DOHH2 (cell line): ENCODE measurements around the gene HES7.

ENCODE experiments used
- H3F3A ChIP-seq: fragments of 200-600 bp; sonication (generic), shearing (Covaris generic); 2 replicates; pipeline ENCODE4 v1.6.0; 2016; ENCODE audit warnings: antibody characterized with exemption, mild to moderate bottlenecking; ENCODE audit not compliant: control insufficient read depth, insufficient read depth
- H3K27ac ChIP-seq: fragments of 200-600 bp; sonication (generic); 2 replicates; pipeline ENCODE4 v1.5.1; 2014; ENCODE audit warnings: low read depth, mild to moderate bottlenecking, low read length, moderate library complexity
- H3K27me3 ChIP-seq: fragments of 200-600 bp; sonication (generic); 2 replicates; pipeline ENCODE4 v1.6.1; 2014; ENCODE audit warnings: mild to moderate bottlenecking, low read length, mixed read lengths; ENCODE audit not compliant: control insufficient read depth
- H3K36me3 ChIP-seq: fragments of 200-600 bp; sonication (generic); 2 replicates; pipeline ENCODE4 v1.6.1; 2014; ENCODE audit warnings: mild to moderate bottlenecking, low read length, moderate library complexity, mixed read lengths; ENCODE audit not compliant: control insufficient read depth
- H3K4me1 ChIP-seq: fragments of 200-600 bp; sonication (generic); 2 replicates; pipeline ENCODE4 v1.6.1; 2014; ENCODE audit warnings: mild to moderate bottlenecking, low read length, mixed read lengths; ENCODE audit not compliant: control insufficient read depth
- H3K4me2 ChIP-seq: fragments of 200-600 bp; sonication (generic); 2 replicates; pipeline ENCODE4 v1.6.0; 2014; ENCODE audit warnings: mild to moderate bottlenecking, low read length, moderate library complexity
- H3K4me3 ChIP-seq: fragments of 200-600 bp; sonication (generic); 2 replicates; pipeline ENCODE4 v1.5.1; 2014; ENCODE audit warnings: mild to moderate bottlenecking, low read length, mixed read lengths
- H3K79me2 ChIP-seq: fragments of 200-600 bp; sonication (generic); 2 replicates; pipeline ENCODE4 v1.6.1; 2014; ENCODE audit warnings: mild to moderate bottlenecking, low read length, mixed read lengths; ENCODE audit not compliant: control insufficient read depth
- H3K9me2 ChIP-seq: fragments of 200-600 bp; sonication (generic); replicated peaks from 2 replicates; pipeline ENCODE4 v1.6.1; 2014; ENCODE audit warnings: mild to moderate bottlenecking, low read length, mixed read lengths; ENCODE audit not compliant: control insufficient read depth
- H3K9me3 ChIP-seq: fragments of 200-600 bp; sonication (generic); 2 replicates; pipeline ENCODE4 v1.6.1; 2014; ENCODE audit warnings: antibody characterized with exemption, low read length, mixed read lengths; ENCODE audit not compliant: control insufficient read depth, insufficient read depth
- H4K20me1 ChIP-seq: fragments of 200-600 bp; sonication (generic); 2 replicates; pipeline ENCODE4 v1.6.0; 2014; ENCODE audit warnings: low read depth, mild to moderate bottlenecking, antibody characterized with exemption, low read length, moderate library complexity; ENCODE audit not compliant: control insufficient read depth, insufficient read depth
- CTCF ChIP-seq: fragments of 200-600 bp; sonication (generic); IDR thresholded peaks from one replicate; pipeline ENCODE4 v1.5.1; 2014; ENCODE audit warnings: antibody characterized with exemption, mild to moderate bottlenecking, low read depth, low read length; ENCODE audit not compliant: poor library complexity, severe bottlenecking
- EZH2phosphoT487 ChIP-seq: fragments of 200-600 bp; sonication (generic); IDR thresholded peaks from 2 replicates; pipeline ENCODE4 v1.6.1; 2017; ENCODE audit warnings: borderline replicate concordance, mild to moderate bottlenecking, antibody characterized with exemption, low read length, moderate library complexity, mixed read lengths

Gene HES7

DNA sequence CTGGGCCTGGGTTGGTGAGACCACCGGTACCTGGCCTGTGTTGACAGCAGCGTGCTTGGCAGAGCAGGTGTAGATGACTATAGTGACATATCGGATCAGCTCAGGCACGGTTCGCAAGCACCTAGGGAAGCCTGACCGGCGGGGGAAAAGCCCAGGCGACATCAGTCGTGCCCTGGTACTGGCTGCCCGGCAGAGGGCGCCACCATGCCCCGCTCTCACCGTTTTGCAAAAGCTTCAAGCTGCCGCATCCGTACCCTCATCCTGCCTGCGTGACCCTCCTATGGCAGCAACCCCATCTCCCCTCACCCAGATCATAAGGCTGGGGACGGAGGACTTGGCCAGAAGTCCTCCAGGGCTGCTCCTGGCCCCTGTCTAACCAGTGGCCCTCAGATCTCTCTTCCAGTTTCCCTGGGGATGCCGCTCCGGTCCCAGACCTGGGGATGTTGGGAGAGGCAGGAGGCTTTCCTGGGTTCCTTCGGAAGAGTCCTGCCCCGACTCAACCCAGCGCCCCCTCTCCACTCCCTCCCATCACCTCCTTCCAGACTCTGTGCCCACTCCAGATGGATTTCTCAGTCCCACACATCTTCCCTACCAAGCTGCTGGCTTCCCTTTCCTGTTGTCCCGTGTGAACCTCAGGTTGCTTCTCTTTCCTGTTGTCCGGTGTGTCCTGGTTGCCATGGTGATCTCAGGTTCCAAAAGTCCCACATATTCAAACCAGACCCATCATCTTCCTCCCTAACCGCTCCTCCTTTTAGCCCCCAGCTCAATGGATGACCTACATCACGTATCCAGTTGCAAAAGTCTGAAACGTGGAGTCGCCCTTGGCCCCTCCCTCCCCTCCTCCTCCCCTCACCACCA is 50.0 kb downstream of the HES7 start:
- H3K27me3 ChIP-seq = peaks cover 37% of the 10 kb centered on the region
- no peaks in the 10 kb centered on the region for H3K9me2 ChIP-seq
- peak overlapping the region; percentile 34; the same call in 1 of the 2 replicates for H3K4me2 ChIP-seq
- no peak overlapping the region for H3K4me3 ChIP-seq
- H4K20me1 ChIP-seq = no peaks in the 10 kb centered on the region
- H3K36me3 ChIP-seq = no peaks in the 10 kb centered on the region
- peaks cover 8% of the 10 kb centered on the region for H3K4me1 ChIP-seq
- H3K9me3 ChIP-seq = no peaks in the 10 kb centered on the region
- H3K79me2 ChIP-seq = no peaks in the 10 kb centered on the region
- TF ChIP-seq EZH2phosphoT487 (no peak), CTCF (peak; percentile 94)
- H3K27ac ChIP-seq = no peak overlapping the region
- H3F3A ChIP-seq = no peaks in the 10 kb centered on the region

- no peaks in the 10 kb centered on the region for H3F3A ChIP-seq
- no peak for TF ChIP-seq CTCF
- no peak for TF ChIP-seq EZH2phosphoT487
- no peaks in the 10 kb centered on the region for H4K20me1 ChIP-seq
- no peaks in the 10 kb centered on the region for H3K79me2 ChIP-seq
- peaks cover 37% of the 10 kb centered on the region for H3K27me3 ChIP-seq
- H3K4me3 ChIP-seq = no peak overlapping the region
- peak overlapping the region; percentile 34; the same call in 1 of the 2 replicates for H3K4me2 ChIP-seq
- H3K4me1 ChIP-seq = peaks cover 6% of the 10 kb centered on the region
- no peaks in the 10 kb centered on the region for H3K9me3 ChIP-seq
- no peak overlapping the region for H3K27ac ChIP-seq
- no peaks in the 10 kb centered on the region for H3K9me2 ChIP-seq
- H3K36me3 ChIP-seq = no peaks in the 10 kb centered on the region
Observed at GRCh38 chr17:8072729-8073461, 51.0 kb downstream of the HES7 start.

GRCh38 chr17:8072341-8072728 is 51.6 kb downstream of the HES7 start:
- Histone ChIP-seq H3K79me2 (no peaks in the 10 kb centered on the region), H3K9me2 (no peaks in the 10 kb centered on the region), H3K4me1 (peaks cover 6% of the 10 kb centered on the region), H3K9me3 (no peaks in the 10 kb centered on the region), H3K27ac (no peak overlapping the region), H3K36me3 (no peaks in the 10 kb centered on the region), H3K4me2 (no peak overlapping the region), H3K27me3 (peaks cover 42% of the 10 kb centered on the region), H4K20me1 (no peaks in the 10 kb centered on the region), H3F3A (no peaks in the 10 kb centered on the region), H3K4me3 (no peak overlapping the region)
- TF ChIP-seq CTCF = no peak
- no peak for TF ChIP-seq EZH2phosphoT487
